MCF 10A (cell line): ENCODE results near the gene HADHA. TPM values are rescaled to one million over a fixed set of nuclear protein-coding genes. Genes with fewer than 3 reads are reported as not detected.
A peak's percentile ranks its signal among the peaks of the same experiment; 100 is the strongest.

Source experiments
- BruUV-seq: library from RNA; stranded (reverse); fragments of 400-500 nt; replicated peaks from 2 replicates; lab custom pipeline; 2021; lab: Mats Ljungman, UMichigan
- CTCF ChIA-PET: fragments of 300-600 bp; sonication (Branson Sonifier 250); formaldehyde crosslinking; extraction: SDS; loops from one replicate; lab custom pipeline; 2021; ENCODE audit warnings: antibody characterized with exemption, inconsistent platforms; lab: Yijun Ruan, JAX
- POLR2A ChIA-PET: fragments of 300-600, 350-650 bp; sonication (Branson Sonifier 250); formaldehyde crosslinking; extraction: SDS; loops from one replicate; lab custom pipeline; 2020; ENCODE audit warnings: antibody characterized with exemption, inconsistent platforms; lab: Yijun Ruan, JAX
- DNase-seq: peaks from one replicate; pipeline ENCODE4 v3.0.0-alpha.2; 2018; ENCODE audit not compliant: unreplicated experiment
- H3K27ac Mint-ChIP-seq: one replicate; pipeline ENCODE4 v1.8.0; 2022; ENCODE audit warnings: mild to moderate bottlenecking, low read depth, mixed read lengths; ENCODE audit not compliant: unreplicated experiment
- H3K27me3 Mint-ChIP-seq: one replicate; pipeline ENCODE4 v1.8.0; 2022; ENCODE audit warnings: mixed read lengths; ENCODE audit not compliant: insufficient read depth, unreplicated experiment
- H3K36me3 Mint-ChIP-seq: one replicate; pipeline ENCODE4 v1.8.0; 2022; ENCODE audit warnings: mild to moderate bottlenecking, moderate library complexity, mixed read lengths; ENCODE audit not compliant: insufficient read depth, unreplicated experiment
- H3K4me1 Mint-ChIP-seq: one replicate; pipeline ENCODE4 v1.8.0; 2022; ENCODE audit warnings: mixed read lengths; ENCODE audit not compliant: insufficient read depth, unreplicated experiment
- H3K4me3 Mint-ChIP-seq: one replicate; pipeline ENCODE4 v1.8.0; 2022; ENCODE audit warnings: mild to moderate bottlenecking, moderate library complexity, mixed read lengths; ENCODE audit not compliant: unreplicated experiment
- H3K9me3 Mint-ChIP-seq: one replicate; pipeline ENCODE4 v1.8.0; 2022; ENCODE audit warnings: mixed read lengths; ENCODE audit not compliant: unreplicated experiment
- CTCF ChIP-seq: fragments of 200-600 bp; IDR thresholded peaks from one replicate; pipeline ENCODE4 v1.8.0; 2022; ENCODE audit warnings: antibody characterized with exemption, mild to moderate bottlenecking; ENCODE audit not compliant: unreplicated experiment
- intact Hi-C: fragments of 100-400 bp; cut with micrococcal nuclease; formaldehyde crosslinking; loops from 2 replicates; pipeline ENCODE4 v1.14.1; 2022
- total RNA-seq: library from RNA; stranded (reverse); gene quantifications from 2 replicates; pipeline ENCODE4 v1.2.3, GENCODE V29; 2022

Gene HADHA
- total RNA-seq, 1 experiment from 2014 or later, result 152 TPM

GRCh38 chr2:26172871-26173775 is 71.3 kb downstream of the HADHA start, which contains the start of gene GAREM2:
Gene GAREM2 (plus strand): TSS chr2:26173088. CDS start chr2:26173221, 133 bp downstream.
- peaks cover 6% of the 10 kb centered on the region for H3K4me1 Mint-ChIP-seq
- ChIA-PET CTCF (no interaction called here), POLR2A (interaction anchor here (0.6 kb wide), 1 partner anchor 9 kb away, joined by 3 read pairs; no protein-coding TSS in a partner anchor)
- H3K9me3 Mint-ChIP-seq, result no peaks in the 10 kb centered on the region
- no peak for DNase-seq
- intact Hi-C loops, result no loop called here
- H3K27ac Mint-ChIP-seq, result peak within 1 kb of the TSS; percentile 27
- peak within 1 kb of the TSS; percentile 58 for H3K4me3 Mint-ChIP-seq
- TF ChIP-seq CTCF, result no peak
- no TSS peak for BruUV-seq
- no peaks in the 10 kb centered on the region for H3K27me3 Mint-ChIP-seq
- peaks cover 5% of the 10 kb centered on the region for H3K36me3 Mint-ChIP-seq

- no peak for TF ChIP-seq CTCF
- Mint-ChIP-seq H3K9me3 (no peaks in the 10 kb centered on the region), H3K27ac (no peak overlapping the region), H3K27me3 (no peaks in the 10 kb centered on the region), H3K4me1 (peaks cover 6% of the 10 kb centered on the region), H3K4me3 (peak overlapping the region; percentile 56), H3K36me3 (peaks cover 5% of the 10 kb centered on the region)
- BruUV-seq, result no TSS peak
- ChIA-PET POLR2A (interaction anchor here (0.6 kb wide), 1 partner anchor 9 kb away, joined by 3 read pairs; no protein-coding TSS in a partner anchor), CTCF (no interaction called here)
- intact Hi-C loops, result no loop called here
- DNase-seq, result no peak
These were observed 72.1 kb downstream of the HADHA start for GRCh38 chr2:26172189-26172870.

- Mint-ChIP-seq H3K4me3 (no peak overlapping the region), H3K27me3 (no peaks in the 10 kb centered on the region), H3K27ac (no peak overlapping the region), H3K9me3 (no peaks in the 10 kb centered on the region), H3K4me1 (peaks cover 6% of the 10 kb centered on the region), H3K36me3 (peaks cover 5% of the 10 kb centered on the region)
- TF ChIP-seq CTCF, result no peak
- no TSS peak for BruUV-seq
- DNase-seq, result no peak
- intact Hi-C loops, result no loop called here
- CTCF ChIA-PET, result no interaction called here
- POLR2A ChIA-PET, result no interaction called here
These were observed 73.6 kb downstream of the HADHA start for GRCh38 chr2:26170795-26171194.
